GM10248 (cell line): ENCODE results near the gene TMEM106B.

Source experiments
- CTCF ChIA-PET: fragments of 300-600 bp; sonication (Branson Sonifier 250); formaldehyde crosslinking; extraction: SDS; loops from one replicate; lab custom pipeline; 2021; ENCODE audit warnings: antibody characterized with exemption; lab: Yijun Ruan, JAX
- POLR2A ChIA-PET: fragments of 350-650 bp; sonication (Branson Sonifier 250); formaldehyde crosslinking; extraction: SDS; loops from one replicate; lab custom pipeline; 2020; ENCODE audit warnings: antibody characterized with exemption; lab: Yijun Ruan, JAX
- DNase-seq: peaks from one replicate; pipeline ENCODE4 v3.0.0; 2012; ENCODE audit errors: extremely low spot score
- TF ChIP-seq, protein P1 (sequence below): IDR thresholded peaks from 2 replicates; pipeline ENCODE4 v1.5.1; 2012; ENCODE audit warnings: mild to moderate bottlenecking, low read depth; ENCODE audit errors: extremely low read depth, missing control alignments, control extremely low read depth

Gene TMEM106B

DNA sequence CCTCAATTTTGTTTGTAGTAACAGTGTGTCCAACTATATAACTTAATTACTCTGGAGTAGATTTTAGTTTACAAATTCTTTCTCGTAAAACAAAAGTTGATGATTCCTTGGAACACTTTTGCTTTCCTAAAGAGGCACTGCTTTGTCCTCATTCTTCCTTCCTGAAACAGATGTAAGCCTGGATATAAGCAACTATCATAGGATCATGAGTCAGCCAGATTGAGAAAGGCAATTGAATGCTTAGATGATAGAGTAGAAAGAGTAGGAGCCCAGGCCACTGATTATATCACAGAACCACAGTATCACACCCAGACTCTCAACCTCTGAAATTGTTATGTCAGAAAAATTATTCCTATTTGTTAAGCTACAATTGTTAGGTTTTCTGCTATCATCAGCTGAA, 69.9 kb downstream of the TMEM106B start:
- CTCF ChIA-PET = no interaction called here
- TF ChIP-seq, protein P1, sequence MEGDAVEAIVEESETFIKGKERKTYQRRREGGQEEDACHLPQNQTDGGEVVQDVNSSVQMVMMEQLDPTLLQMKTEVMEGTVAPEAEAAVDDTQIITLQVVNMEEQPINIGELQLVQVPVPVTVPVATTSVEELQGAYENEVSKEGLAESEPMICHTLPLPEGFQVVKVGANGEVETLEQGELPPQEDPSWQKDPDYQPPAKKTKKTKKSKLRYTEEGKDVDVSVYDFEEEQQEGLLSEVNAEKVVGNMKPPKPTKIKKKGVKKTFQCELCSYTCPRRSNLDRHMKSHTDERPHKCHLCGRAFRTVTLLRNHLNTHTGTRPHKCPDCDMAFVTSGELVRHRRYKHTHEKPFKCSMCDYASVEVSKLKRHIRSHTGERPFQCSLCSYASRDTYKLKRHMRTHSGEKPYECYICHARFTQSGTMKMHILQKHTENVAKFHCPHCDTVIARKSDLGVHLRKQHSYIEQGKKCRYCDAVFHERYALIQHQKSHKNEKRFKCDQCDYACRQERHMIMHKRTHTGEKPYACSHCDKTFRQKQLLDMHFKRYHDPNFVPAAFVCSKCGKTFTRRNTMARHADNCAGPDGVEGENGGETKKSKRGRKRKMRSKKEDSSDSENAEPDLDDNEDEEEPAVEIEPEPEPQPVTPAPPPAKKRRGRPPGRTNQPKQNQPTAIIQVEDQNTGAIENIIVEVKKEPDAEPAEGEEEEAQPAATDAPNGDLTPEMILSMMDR = no peak
- no peak for DNase-seq
- POLR2A ChIA-PET = no interaction called here

DNA sequence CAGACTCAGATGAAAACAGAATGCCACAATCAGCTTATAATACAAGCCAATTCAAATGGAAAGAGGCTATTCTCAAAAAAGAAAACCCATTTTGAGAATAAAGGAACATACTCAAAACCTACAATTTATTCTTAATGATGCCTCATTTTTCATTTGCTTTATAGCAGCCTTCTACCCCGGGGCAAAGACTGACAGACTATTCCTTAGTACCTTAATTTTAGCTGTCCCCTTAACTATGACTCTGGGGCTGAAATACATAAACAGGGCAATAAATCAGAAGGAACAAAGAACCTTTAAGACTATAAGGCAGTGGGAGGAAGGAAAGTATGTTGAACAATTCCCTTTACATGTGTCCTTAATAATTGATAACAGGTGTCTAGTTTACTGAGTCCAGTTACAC, 76.8 kb downstream of the TMEM106B start:
- ChIA-PET POLR2A (no interaction called here), CTCF (interaction anchor here (0.9 to 1.6 kb wide), 3 partner anchors 8 to 235 kb away, joined by 3 to 4 read pairs (median 3); no protein-coding TSS in a partner anchor)
- TF ChIP-seq, protein P1 = no peak

DNA sequence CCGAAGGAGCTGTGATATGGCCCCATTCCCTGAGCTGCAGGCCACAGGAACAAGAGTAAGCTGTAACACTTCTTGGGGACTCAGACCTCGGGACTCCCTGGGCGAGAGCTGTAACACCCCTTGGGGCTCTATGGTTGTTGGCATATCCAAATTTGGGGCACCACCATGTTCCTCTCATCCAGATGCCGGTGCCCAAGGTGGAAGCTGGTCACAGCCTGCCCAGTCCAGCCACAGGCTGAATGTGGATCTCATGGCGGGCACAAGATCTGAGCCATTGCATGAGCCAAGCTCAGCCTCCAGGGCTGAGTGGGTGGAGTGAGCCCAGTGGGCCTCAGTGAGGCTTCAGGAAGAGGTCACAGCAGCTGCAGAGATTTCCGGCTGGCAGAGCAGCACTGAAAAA, 78.9 kb downstream of the TMEM106B start:
- ChIA-PET POLR2A (no interaction called here), CTCF (interaction anchor here (1.0 to 1.6 kb wide), 2 partner anchors 16 to 20 kb away, joined by 3 to 4 read pairs; no protein-coding TSS in a partner anchor)
- TF ChIP-seq, protein P1 = no peak
- no peak for DNase-seq

More for the DNA sequence above, 76.8 kb downstream of the TMEM106B start:
- no peak for DNase-seq

DNA sequence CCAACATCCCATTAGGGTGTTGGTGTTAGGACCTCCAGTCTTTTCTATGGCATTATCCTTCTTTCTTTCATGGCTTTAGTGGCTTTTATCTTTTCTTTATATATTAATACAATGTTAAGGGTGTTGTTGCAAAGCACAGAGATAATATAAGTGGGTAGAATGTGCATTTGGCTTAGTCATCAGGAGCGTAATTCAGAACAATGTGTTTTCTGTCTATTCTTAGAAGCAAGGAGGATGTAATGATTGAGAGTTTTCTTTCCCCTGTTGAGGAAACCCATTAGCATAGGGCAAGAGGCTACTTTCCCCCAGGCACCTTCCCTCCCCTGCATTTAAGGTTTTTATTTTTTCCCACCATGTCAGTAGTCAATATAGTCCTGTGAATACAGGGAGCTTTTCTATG, 79.7 kb downstream of the TMEM106B start:
- ChIA-PET CTCF (interaction anchor here (0.9 to 1.6 kb wide), 4 partner anchors 13 to 171 kb away, joined by 3 to 4 read pairs (median 3); no protein-coding TSS in a partner anchor), POLR2A (no interaction called here)
- TF ChIP-seq, protein P1 = no peak
- no peak for DNase-seq

DNA sequence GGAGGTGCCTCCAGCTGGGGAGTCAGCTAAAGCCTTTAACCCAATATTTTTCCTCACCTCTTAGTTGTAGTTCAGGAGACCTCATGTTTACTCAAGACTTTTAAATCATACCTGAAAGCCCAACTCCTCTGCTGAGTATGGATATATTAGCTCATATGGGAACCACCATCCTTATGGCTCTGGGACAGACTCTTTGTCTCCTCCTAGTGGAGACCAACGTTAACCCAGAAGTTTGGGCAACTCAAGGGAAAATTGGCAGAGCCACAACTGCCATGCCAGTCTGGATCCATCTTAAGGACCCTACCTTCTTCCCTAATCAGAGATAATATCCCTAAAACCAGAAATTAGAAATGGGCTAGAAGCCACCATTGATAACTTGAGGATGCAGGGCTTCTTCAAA, 80.8 kb downstream of the TMEM106B start:
- ChIA-PET CTCF (interaction anchor here (0.8 to 2.9 kb wide), 7 partner anchors 10 to 219 kb away, joined by 3 to 14 read pairs (median 4); no protein-coding TSS in a partner anchor), POLR2A (no interaction called here)
- TF ChIP-seq, protein P1 = peak; percentile 32
- no peak for DNase-seq
